Activated B cell treated with CpG ODN at 0.5 μM for 24 hours (primary cell): Measurements from ENCODE around the gene F8. TPM values are rescaled to one million over a fixed set of nuclear protein-coding genes. Genes with fewer than 3 reads are reported as not detected.

ENCODE experiments used
- ATAC-seq: fragments of 200-7000 bp; cut with Tn5 transposase; one replicate; pipeline ENCODE4 v1.10.0; 2021; ENCODE audit warnings: low read depth, mild to moderate bottlenecking, moderate library complexity
- CTCF ChIA-PET: fragments of 350-600 bp; sonication (Branson Sonifier 250); formaldehyde crosslinking; loops from one replicate; lab custom pipeline; 2021; ENCODE audit warnings: antibody characterized with exemption; lab: Charles Lee
- POLR2A ChIA-PET: fragments of 350-600 bp; sonication (Branson Sonifier 250); formaldehyde crosslinking; loops from one replicate; lab custom pipeline; 2021; ENCODE audit warnings: antibody characterized with exemption; lab: Charles Lee
- DNase-seq: peaks from one replicate; pipeline ENCODE4 v3.0.0; 2022
- H3K27ac Mint-ChIP-seq: one replicate; pipeline ENCODE4 v1.8.0; 2020; ENCODE audit warnings: mixed read lengths
- H3K27me3 Mint-ChIP-seq: one replicate; pipeline ENCODE4 v1.8.0; 2021; ENCODE audit warnings: mixed read lengths
- H3K36me3 Mint-ChIP-seq: one replicate; pipeline ENCODE4 v1.8.0; 2021; ENCODE audit warnings: low read depth, mixed read lengths
- H3K4me1 Mint-ChIP-seq: one replicate; pipeline ENCODE4 v1.8.0; 2021; ENCODE audit warnings: mixed read lengths
- H3K4me3 Mint-ChIP-seq: one replicate; pipeline ENCODE4 v1.8.0; 2020; ENCODE audit warnings: mild to moderate bottlenecking, mixed read lengths
- H3K9me3 Mint-ChIP-seq: one replicate; pipeline ENCODE4 v1.8.0; 2020; ENCODE audit warnings: mixed read lengths
- CTCF ChIP-seq: fragments of 200-600 bp; IDR thresholded peaks from one replicate; pipeline ENCODE4 v1.8.0; 2022; ENCODE audit warnings: antibody characterized with exemption, mild to moderate bottlenecking
- intact Hi-C: fragments of 100-400 bp; cut with micrococcal nuclease; formaldehyde crosslinking; loops from one replicate; pipeline ENCODE4 v1.15.1; 2024
- total RNA-seq: library from RNA; stranded (reverse); gene quantifications from 2 replicates; pipeline ENCODE4 v1.2.3, GENCODE V29; 2022

F8 gene
- total RNA-seq = 1.1 and 2.0 TPM in 2 replicates

GRCh38 chrX:155022585-155022984 lies at the start of gene F8:
Gene F8, minus strand, starts transcription at chrX:155022723. Its CDS starts 171 bp downstream, at chrX:155022552.
- POLR2A ChIA-PET = no interaction called here
- TF ChIP-seq CTCF = no peak
- H3K4me3 Mint-ChIP-seq = no peak within 1 kb of the TSS
- no peak within 1 kb of the TSS for H3K27ac Mint-ChIP-seq
- ATAC-seq (no peak), DNase-seq (no peak)
- CTCF ChIA-PET = no interaction called here
- intact Hi-C loops = no loop called here
- no peaks in the 10 kb centered on the region for H3K27me3 Mint-ChIP-seq
- no peaks in the 10 kb centered on the region for H3K9me3 Mint-ChIP-seq
- H3K4me1 Mint-ChIP-seq = peaks cover 3% of the 10 kb centered on the region
- no peaks in the 10 kb centered on the region for H3K36me3 Mint-ChIP-seq

GRCh38 chrX:155071694-155072280 lies 49.3 kb upstream of the F8 start:
- Mint-ChIP-seq H3K36me3 (peaks cover 30% of the 10 kb centered on the region), H3K4me1 (peaks cover 45% of the 10 kb centered on the region), H3K27ac (peak overlapping the region; percentile 92), H3K9me3 (no peaks in the 10 kb centered on the region), H3K4me3 (peak overlapping the region; percentile 90), H3K27me3 (no peaks in the 10 kb centered on the region)
- ChIA-PET POLR2A (interaction anchor here (1.0 to 1.5 kb wide), 2 partner anchors 45 to 145 kb away, joined by 3 to 6 read pairs; partner anchors contain the start of genes FUNDC2 and VBP1), CTCF (no interaction called here)
- intact Hi-C loops = loop anchor here (1.0 to 5.0 kb wide), 2 partner anchors 44 to 89 kb away; no protein-coding TSS in a partner anchor
- TF ChIP-seq CTCF = no peak
- no peak for DNase-seq
- ATAC-seq = peak; percentile 3

GRCh38 chrX:155070975-155071693 lies 48.6 kb upstream of the F8 start, which contains the start of the genes BRCC3, CMC4 and MTCP1:
Gene BRCC3, plus strand, starts transcription at chrX:155071508. Its CDS starts 20 bp downstream, at chrX:155071528.
Gene CMC4, minus strand, starts transcription at chrX:155071136. Its CDS starts 7,113 bp downstream, at chrX:155064023.
Gene MTCP1, minus strand, starts transcription at chrX:155071136. Its CDS starts 5,126 bp downstream, at chrX:155066010.
- POLR2A ChIA-PET = interaction anchor here (1.0 to 1.5 kb wide), 2 partner anchors 44 to 145 kb away, joined by 3 to 14 read pairs (median 6); partner anchors contain the start of genes FUNDC2 and VBP1
- peaks cover 45% of the 10 kb centered on the region for H3K4me1 Mint-ChIP-seq
- H3K36me3 Mint-ChIP-seq = peaks cover 27% of the 10 kb centered on the region

GRCh38 chrX:155070663-155070974 lies 48.1 kb upstream of the F8 start:
- intact Hi-C loops = loop anchor here (1.0 to 5.0 kb wide), 2 partner anchors 13 to 88 kb away; no protein-coding TSS in a partner anchor
- Mint-ChIP-seq H3K36me3 (peaks cover 22% of the 10 kb centered on the region), H3K27ac (peak overlapping the region; percentile 91)

More at GRCh38 chrX:155070975-155071693, 48.6 kb upstream of the F8 start, which contains the start of the genes BRCC3, CMC4 and MTCP1:
- Mint-ChIP-seq H3K27me3 (no peaks in the 10 kb centered on the region), H3K4me3 (peak within 1 kb of the TSS; percentile 90), H3K9me3 (no peaks in the 10 kb centered on the region), H3K27ac (peak within 1 kb of the TSS; percentile 92)
- intact Hi-C loops = loop anchor here (1.0 to 5.0 kb wide), 3 partner anchors 14 to 89 kb away; no protein-coding TSS in a partner anchor
- TF ChIP-seq CTCF = no peak
- DNase-seq (peak; percentile 74), ATAC-seq (peak; percentile 83)
- CTCF ChIA-PET = interaction anchor here (1.0 kb wide), 1 partner anchor 44 kb away, joined by 3 read pairs; the partner anchor contains the start of gene FUNDC2

More at GRCh38 chrX:155070663-155070974, 48.1 kb upstream of the F8 start:
- ChIA-PET POLR2A (interaction anchor here (1.0 kb wide), 1 partner anchor 44 kb away, joined by 14 read pairs; the partner anchor contains the start of gene FUNDC2), CTCF (interaction anchor here (1.0 kb wide), 1 partner anchor 44 kb away, joined by 3 read pairs; the partner anchor contains the start of gene FUNDC2)
- peaks cover 45% of the 10 kb centered on the region for H3K4me1 Mint-ChIP-seq
- ATAC-seq (no peak), DNase-seq (no peak)
- TF ChIP-seq CTCF = no peak
- H3K27me3 Mint-ChIP-seq = no peaks in the 10 kb centered on the region
- peak overlapping the region; percentile 87 for H3K4me3 Mint-ChIP-seq
- no peaks in the 10 kb centered on the region for H3K9me3 Mint-ChIP-seq
